HG03103 (cell line): Measurements from ENCODE around the gene PIM1.

Source experiments
- ATAC-seq: cut with Tn5 transposase; IDR thresholded peaks from one replicate; pipeline ENCODE4 v1.9.1; 2021; ENCODE audit warnings: low read depth; ENCODE audit not compliant: unreplicated experiment

PIM1 gene

DNA sequence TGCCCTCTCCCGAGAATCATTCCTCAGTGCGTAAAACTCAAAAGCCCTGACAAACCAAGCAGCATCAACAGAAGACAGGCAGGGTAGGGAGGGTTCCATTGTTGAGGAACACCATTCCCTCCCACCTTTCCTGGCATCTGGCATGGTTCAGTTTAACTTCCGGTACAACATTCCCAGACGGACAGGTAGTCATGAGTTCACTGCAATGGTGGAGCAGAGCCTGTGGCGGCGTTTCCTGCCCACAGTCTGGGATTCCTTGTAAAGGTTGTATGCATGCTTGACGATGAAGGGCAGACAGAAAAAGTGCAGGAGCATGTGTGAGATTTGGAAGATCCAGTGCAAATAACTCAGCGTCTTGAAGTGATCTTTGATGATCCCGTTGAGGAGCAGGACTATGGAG lies 42.3 kb downstream of the PIM1 start:
- ATAC-seq: no peak

GRCh38 chr6:37218061-37218460 lies 48.1 kb downstream of the PIM1 start:
- no peak for ATAC-seq

- ATAC-seq: no peak
These were observed 48.6 kb downstream of the PIM1 start for GRCh38 chr6:37218511-37218910.

DNA sequence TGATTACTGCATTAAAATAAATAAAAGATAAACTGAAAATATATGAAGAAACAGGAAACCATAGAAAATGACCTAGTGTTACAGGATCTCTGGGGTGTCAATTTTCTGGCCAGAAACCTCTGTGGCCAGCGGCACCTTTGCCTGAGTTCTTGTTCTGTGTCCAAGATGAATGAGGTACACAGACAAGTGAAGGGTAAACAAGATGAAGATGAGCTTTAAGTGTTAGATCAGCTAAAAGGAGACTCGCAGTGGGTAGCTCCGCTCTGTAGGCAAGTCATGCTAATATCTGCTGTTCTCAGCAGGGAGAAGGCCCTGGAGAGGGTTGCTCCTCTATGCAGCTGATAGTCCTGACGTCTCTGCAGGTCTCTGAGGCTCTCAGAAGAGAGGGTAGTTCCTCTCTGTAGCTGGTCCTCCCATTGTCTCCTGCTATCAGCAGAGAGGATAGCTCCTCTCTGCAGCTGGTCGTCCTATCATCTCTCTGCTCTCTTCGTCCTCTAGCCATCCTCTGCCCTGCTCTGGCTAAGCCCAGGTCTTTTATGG lies 51.7 kb downstream of the PIM1 start:
- no peak for ATAC-seq

DNA sequence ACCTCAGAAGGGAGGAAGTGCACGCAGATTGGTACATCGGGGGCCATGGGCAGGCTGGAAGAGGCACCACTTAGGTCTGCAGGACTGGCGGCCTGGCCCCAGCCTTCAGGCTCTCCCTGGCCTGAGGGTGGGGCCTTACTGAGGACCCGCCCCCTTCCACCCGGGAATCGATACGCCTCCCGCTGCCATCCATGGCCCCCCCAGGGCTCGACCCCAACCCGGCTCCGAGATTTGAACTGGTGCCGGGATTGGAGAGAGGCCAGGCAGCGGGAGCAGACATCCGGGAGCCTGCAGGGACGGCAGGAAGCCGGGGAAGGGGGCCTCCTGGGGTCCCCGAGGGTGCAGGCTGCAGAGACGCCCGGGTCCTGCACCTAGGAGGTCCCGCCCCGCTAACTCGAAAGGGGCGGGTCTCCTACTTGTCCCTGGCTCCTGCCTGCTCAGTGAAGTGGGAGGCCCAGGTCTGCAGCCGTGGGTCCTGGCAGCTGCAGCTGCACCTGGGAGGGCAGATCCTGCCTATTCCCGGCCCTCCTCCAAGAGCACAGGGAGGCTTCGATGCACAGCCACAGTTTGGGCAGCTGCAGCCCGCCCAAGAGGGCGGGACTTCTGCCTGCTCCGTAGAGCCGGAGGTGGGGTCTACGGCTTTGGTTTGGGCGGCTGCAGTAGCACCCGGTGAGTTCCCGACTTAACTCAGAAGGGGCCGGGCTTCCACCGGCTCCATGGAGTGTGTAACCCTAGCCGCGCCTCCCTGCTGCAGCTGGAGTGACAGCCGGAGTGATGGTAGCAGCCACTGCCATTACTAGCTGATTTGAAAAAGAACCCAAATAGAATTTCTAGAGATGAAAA lies 52.4 kb downstream of the PIM1 start:
- ATAC-seq: peak; percentile 83

DNA sequence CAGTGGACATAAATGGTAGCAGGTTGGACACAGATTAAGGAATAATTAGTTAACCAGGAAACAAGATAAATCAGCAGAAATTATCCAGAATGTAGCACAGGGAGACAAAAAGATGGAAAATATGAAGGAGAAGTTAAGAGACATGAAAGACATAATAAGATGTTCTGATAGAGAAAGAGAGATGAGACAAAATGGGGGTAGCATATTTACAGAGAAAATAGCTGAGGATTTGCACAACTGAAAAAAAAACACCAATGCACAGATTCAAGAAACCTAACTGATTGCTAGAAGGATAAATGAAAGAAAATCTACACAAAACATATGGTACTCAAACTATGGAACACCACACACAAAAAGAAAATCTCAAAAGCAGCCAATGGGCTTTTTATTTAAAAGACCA lies 53.0 kb downstream of the PIM1 start:
- no peak for ATAC-seq
